Colonic mucosa (tissue), 4 donors: ENCODE data around the gene GALNS. TPM values are rescaled to one million over a fixed set of nuclear protein-coding genes. Genes with fewer than 3 reads are reported as not detected.
"Not testable (repeated sequence)": the region's sequence is repeated elsewhere in the genome, so short reads cannot be mapped to it uniquely, and the experiment has no call there.

Experiments
- DNase-seq: peaks from one replicate; pipeline ENCODE4 v3.0.0-alpha.2; 2020
- H3K27ac ChIP-seq: fragments of 200-600 bp; one replicate; pipeline ENCODE4 v1.8.0; 2021
- H3K27me3 ChIP-seq: fragments of 200-600 bp; one replicate; pipeline ENCODE4 v1.8.0; 2021
- H3K36me3 ChIP-seq: fragments of 200-600 bp; one replicate; pipeline ENCODE4 v1.8.0; 2021
- H3K4me1 ChIP-seq: fragments of 200-600 bp; one replicate; pipeline ENCODE4 v1.8.0; 2021; ENCODE audit warnings: mild to moderate bottlenecking
- H3K4me3 ChIP-seq: fragments of 200-600 bp; one replicate; pipeline ENCODE4 v1.8.0; 2021
- H3K9ac ChIP-seq, 2 donors: one replicate each; pipeline ENCODE4 v1.7.0; 2013; ENCODE audit warnings: control low read depth in 2 of 2, low read depth in 2 of 2, low read length in 2 of 2
- H3K9me3 ChIP-seq: fragments of 200-600 bp; one replicate; pipeline ENCODE4 v1.8.0; 2021
- CTCF ChIP-seq: fragments of 200-600 bp; IDR thresholded peaks from one replicate; pipeline ENCODE4 v1.8.0; 2022; ENCODE audit warnings: antibody characterized with exemption, mild to moderate bottlenecking
- intact Hi-C: fragments of 100-400 bp; cut with DNase I; formaldehyde crosslinking; loops from one replicate; pipeline ENCODE4 v1.14.1; 2022
- total RNA-seq, 2 donors: library from RNA; stranded (reverse); fragmentation: NEBNext Ultra II Directional in 1 of 2; extraction: Animal tissue kit (Norgen Biotek cat#: 25700) in 1 of 2; gene quantifications; one replicate each; pipeline ENCODE4 v1.2.1, GENCODE V29; 2021
- donor health status: healthy.
- donor health status: DM: no; HTN: no; CAD: no.
- donor health status: DM: no; HTN: no; CAD: no.

The GALNS gene
- total RNA-seq, 2 donors from 2014 or later: 22.8 to 44.5 TPM

- H3K9ac ChIP-seq: no peak overlapping the region
- no peaks in the 10 kb centered on the region for H3K4me1 ChIP-seq
- intact Hi-C loops: no loop called here
- no peak overlapping the region for H3K27ac ChIP-seq
- no peaks in the 10 kb centered on the region for H3K9me3 ChIP-seq
- DNase-seq: peak; percentile 72
- no peaks in the 10 kb centered on the region for H3K27me3 ChIP-seq
- no peaks in the 10 kb centered on the region for H3K36me3 ChIP-seq
- no peak for TF ChIP-seq CTCF
- no peak overlapping the region for H3K4me3 ChIP-seq
These were observed 30.5 kb downstream of the GALNS start for GRCh38 chr16:88826070-88826840.

GRCh38 chr16:88825146-88825545 is 31.6 kb downstream of the GALNS start:
- Histone ChIP-seq H3K36me3 (no peaks in the 10 kb centered on the region), H3K27ac (no peak overlapping the region)

GRCh38 chr16:88824256-88825077 is 32.3 kb downstream of the GALNS start:
- no peaks in the 10 kb centered on the region for H3K36me3 ChIP-seq
- TF ChIP-seq CTCF: no peak
- no peak overlapping the region for H3K4me3 ChIP-seq
- no peaks in the 10 kb centered on the region for H3K4me1 ChIP-seq
- no peak overlapping the region for H3K9ac ChIP-seq
- H3K27ac ChIP-seq: no peak overlapping the region
- no peak for DNase-seq
- intact Hi-C loops: no loop called here
- H3K27me3 ChIP-seq: no peaks in the 10 kb centered on the region
- no peaks in the 10 kb centered on the region for H3K9me3 ChIP-seq

More at GRCh38 chr16:88825146-88825545, 31.6 kb downstream of the GALNS start:
- no peaks in the 10 kb centered on the region for H3K9me3 ChIP-seq
- intact Hi-C loops: no loop called here
- no peaks in the 10 kb centered on the region for H3K4me1 ChIP-seq
- H3K27me3 ChIP-seq: no peaks in the 10 kb centered on the region
- H3K9ac ChIP-seq: no peak overlapping the region
- no peak for TF ChIP-seq CTCF
- no peak for DNase-seq
- no peak overlapping the region for H3K4me3 ChIP-seq

- H3K27ac ChIP-seq, DNase-seq, H3K9ac ChIP-seq, intact Hi-C loops, H3K36me3 ChIP-seq, H3K4me3 ChIP-seq, H3K9me3 ChIP-seq, H3K4me1 ChIP-seq, H3K27me3 ChIP-seq: not testable (repeated sequence)
These were observed 33.1 kb downstream of the GALNS start for GRCh38 chr16:88823646-88824045.

GRCh38 chr16:88822281-88823040 is 34.3 kb downstream of the GALNS start:
- Histone ChIP-seq H3K9me3 (no peaks in the 10 kb centered on the region), H3K27ac (no peak overlapping the region), H3K27me3 (no peaks in the 10 kb centered on the region), H3K36me3 (no peaks in the 10 kb centered on the region), H3K4me1 (no peaks in the 10 kb centered on the region), H3K9ac (no peak overlapping the region), H3K4me3 (no peak overlapping the region)
- intact Hi-C loops: no loop called here
- no peak for DNase-seq
- TF ChIP-seq CTCF: no peak
